GM19023 (cell line): ENCODE results near the gene ZNF385D.

Experiments used
- ATAC-seq: cut with Tn5 transposase; IDR thresholded peaks from one replicate; pipeline ENCODE4 v1.9.1; 2021; ENCODE audit warnings: mild to moderate bottlenecking, moderate library complexity; ENCODE audit not compliant: unreplicated experiment

Gene ZNF385D

GRCh38 chr3:21750831-21751391 lies at the start of gene ZNF385D:
ZNF385D (minus strand) TSS chr3:21751210; CDS start chr3:21750916, 294 bp downstream.
- ATAC-seq, result no peak

GRCh38 chr3:21798356-21799088 lies 47.5 kb upstream of the ZNF385D start:
- ATAC-seq, result no peak

- ATAC-seq, result no peak
These were observed 44.9 kb upstream of the ZNF385D start for GRCh38 chr3:21795921-21796320.

GRCh38 chr3:21795152-21795837 lies 44.3 kb upstream of the ZNF385D start:
- no peak for ATAC-seq

GRCh38 chr3:21794291-21794690 lies 43.3 kb upstream of the ZNF385D start:
- no peak for ATAC-seq

GRCh38 chr3:21792176-21792575 lies 41.2 kb upstream of the ZNF385D start:
- ATAC-seq, result no peak

- ATAC-seq, result no peak
These were observed 40.3 kb upstream of the ZNF385D start for GRCh38 chr3:21791356-21791755.

- ATAC-seq, result no peak
These were observed 39.5 kb upstream of the ZNF385D start for GRCh38 chr3:21790466-21790865.

GRCh38 chr3:21789730-21790129 lies 38.7 kb upstream of the ZNF385D start:
- no peak for ATAC-seq

- no peak for ATAC-seq
These were observed 35.4 kb upstream of the ZNF385D start for GRCh38 chr3:21786438-21786797.

GRCh38 chr3:21785765-21786437 lies 34.9 kb upstream of the ZNF385D start:
- no peak for ATAC-seq

GRCh38 chr3:21783839-21784238 lies 32.8 kb upstream of the ZNF385D start:
- no peak for ATAC-seq

- ATAC-seq, result no peak
These were observed 30.3 kb upstream of the ZNF385D start for GRCh38 chr3:21781355-21781754.

- ATAC-seq, result no peak
These were observed 28.9 kb upstream of the ZNF385D start for GRCh38 chr3:21779909-21780308.

GRCh38 chr3:21778715-21779114 lies 27.7 kb upstream of the ZNF385D start:
- no peak for ATAC-seq

- ATAC-seq, result no peak
These were observed 26.8 kb upstream of the ZNF385D start for GRCh38 chr3:21777821-21778220.

- no peak for ATAC-seq
These were observed 15.0 kb upstream of the ZNF385D start for GRCh38 chr3:21766002-21766401.

- ATAC-seq, result no peak
These were observed 4.9 kb upstream of the ZNF385D start for GRCh38 chr3:21755896-21756295.

GRCh38 chr3:21754839-21755238 lies 3.8 kb upstream of the ZNF385D start:
- no peak for ATAC-seq

- ATAC-seq, result no peak
These were observed 1.8 kb upstream of the ZNF385D start for GRCh38 chr3:21752749-21753347.

- ATAC-seq, result no peak
These were observed 876 bp upstream of the ZNF385D start for GRCh38 chr3:21751886-21752285.
